ENCODE measurements around the gene GDPGP1. TPM values are rescaled to one million over a fixed set of nuclear protein-coding genes. Genes with fewer than 3 reads are reported as not detected.

The GDPGP1 gene
- total RNA-seq, 2 experiments from 2014 or later: 12.9 to 22.3 TPM

DNA sequence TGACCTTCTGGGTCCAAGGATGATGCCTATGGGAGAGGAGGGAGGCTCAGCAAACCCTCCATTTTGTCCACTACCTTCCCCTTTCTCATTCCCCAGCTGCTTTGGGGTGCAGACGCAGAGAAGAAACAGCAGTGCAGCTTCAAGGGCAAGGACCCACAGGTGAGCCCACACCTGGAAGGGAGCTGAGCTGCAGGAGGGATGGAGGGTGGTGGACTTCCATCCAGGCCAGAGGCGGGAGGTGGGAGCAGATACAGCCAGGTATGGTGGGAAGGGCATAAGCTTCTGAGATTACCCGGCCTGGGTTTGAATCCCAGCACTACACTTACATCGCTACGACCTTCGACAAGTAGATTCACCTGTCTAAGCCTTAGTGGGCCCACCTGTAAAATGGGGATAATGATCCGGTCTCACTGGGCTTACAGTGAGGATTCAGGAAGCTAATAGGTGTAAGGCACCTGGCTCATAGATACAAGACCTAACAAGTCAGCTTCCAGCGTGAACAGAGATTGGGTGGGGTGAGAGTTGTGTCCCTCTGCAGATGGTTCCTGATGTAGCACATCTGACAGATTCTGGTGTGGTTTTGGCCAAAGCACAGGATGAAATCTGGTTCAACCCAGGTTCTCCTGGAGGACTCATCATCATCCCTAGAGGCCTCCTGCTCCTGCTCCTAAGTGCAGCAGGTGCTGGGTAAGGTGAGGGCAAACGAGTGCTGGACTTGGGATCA lies 16.2 kb upstream of the GDPGP1 start:
- ChIA-PET POLR2A (interaction anchor here (0.5 kb wide), 1 partner anchor 22 kb away, joined by 3 read pairs; no protein-coding TSS in a partner anchor), CTCF (ENCODE audit: unreplicated experiment) (no interaction called here)
- H3K4me1 ChIP-seq (ENCODE audit: insufficient read depth, low read length, poor library complexity, severe bottlenecking): peaks cover 11% of the 10 kb centered on the region
- no peak for DNase-seq (ENCODE audit: low spot score)
- no peaks in the 10 kb centered on the region for H4K20me1 ChIP-seq (ENCODE audit: insufficient read depth, low read length)
- no peak overlapping the region for H3K4me3 ChIP-seq (ENCODE audit: low read depth, low read length, poor library complexity, severe bottlenecking)
- H2AFZ ChIP-seq (ENCODE audit: low read length): no peak overlapping the region
- H3K9me3 ChIP-seq (ENCODE audit: low read length): no peaks in the 10 kb centered on the region
- intact Hi-C loops (cut with micrococcal nuclease; ENCODE audit: unreplicated experiment): no loop called here
- H3K27ac ChIP-seq (ENCODE audit: low read depth, low read length, poor library complexity, severe bottlenecking): no peak overlapping the region
- H3K4me2 ChIP-seq (ENCODE audit: low read length): no peak overlapping the region
- BruUV-seq (replicated peaks): no TSS peak
- H3K9me2 ChIP-seq (ENCODE audit: insufficient read depth, low read length): no peaks in the 10 kb centered on the region
- no peak for TF ChIP-seq EZH2phosphoT487 (IDR thresholded peaks at IDR 0.05; ENCODE audit: borderline replicate concordance, low read depth, low read length)
- TF ChIP-seq, protein P1, sequence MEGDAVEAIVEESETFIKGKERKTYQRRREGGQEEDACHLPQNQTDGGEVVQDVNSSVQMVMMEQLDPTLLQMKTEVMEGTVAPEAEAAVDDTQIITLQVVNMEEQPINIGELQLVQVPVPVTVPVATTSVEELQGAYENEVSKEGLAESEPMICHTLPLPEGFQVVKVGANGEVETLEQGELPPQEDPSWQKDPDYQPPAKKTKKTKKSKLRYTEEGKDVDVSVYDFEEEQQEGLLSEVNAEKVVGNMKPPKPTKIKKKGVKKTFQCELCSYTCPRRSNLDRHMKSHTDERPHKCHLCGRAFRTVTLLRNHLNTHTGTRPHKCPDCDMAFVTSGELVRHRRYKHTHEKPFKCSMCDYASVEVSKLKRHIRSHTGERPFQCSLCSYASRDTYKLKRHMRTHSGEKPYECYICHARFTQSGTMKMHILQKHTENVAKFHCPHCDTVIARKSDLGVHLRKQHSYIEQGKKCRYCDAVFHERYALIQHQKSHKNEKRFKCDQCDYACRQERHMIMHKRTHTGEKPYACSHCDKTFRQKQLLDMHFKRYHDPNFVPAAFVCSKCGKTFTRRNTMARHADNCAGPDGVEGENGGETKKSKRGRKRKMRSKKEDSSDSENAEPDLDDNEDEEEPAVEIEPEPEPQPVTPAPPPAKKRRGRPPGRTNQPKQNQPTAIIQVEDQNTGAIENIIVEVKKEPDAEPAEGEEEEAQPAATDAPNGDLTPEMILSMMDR (conservative IDR thresholded peaks at IDR 0.05; ENCODE audit: low read length): no peak
- H3K36me3 ChIP-seq (ENCODE audit: insufficient read depth, low read length): peaks cover 5% of the 10 kb centered on the region; the same call in 1 of the 2 replicates
- no peaks in the 10 kb centered on the region for H3K79me2 ChIP-seq (ENCODE audit: insufficient read depth, low read depth, low read length)

DNA sequence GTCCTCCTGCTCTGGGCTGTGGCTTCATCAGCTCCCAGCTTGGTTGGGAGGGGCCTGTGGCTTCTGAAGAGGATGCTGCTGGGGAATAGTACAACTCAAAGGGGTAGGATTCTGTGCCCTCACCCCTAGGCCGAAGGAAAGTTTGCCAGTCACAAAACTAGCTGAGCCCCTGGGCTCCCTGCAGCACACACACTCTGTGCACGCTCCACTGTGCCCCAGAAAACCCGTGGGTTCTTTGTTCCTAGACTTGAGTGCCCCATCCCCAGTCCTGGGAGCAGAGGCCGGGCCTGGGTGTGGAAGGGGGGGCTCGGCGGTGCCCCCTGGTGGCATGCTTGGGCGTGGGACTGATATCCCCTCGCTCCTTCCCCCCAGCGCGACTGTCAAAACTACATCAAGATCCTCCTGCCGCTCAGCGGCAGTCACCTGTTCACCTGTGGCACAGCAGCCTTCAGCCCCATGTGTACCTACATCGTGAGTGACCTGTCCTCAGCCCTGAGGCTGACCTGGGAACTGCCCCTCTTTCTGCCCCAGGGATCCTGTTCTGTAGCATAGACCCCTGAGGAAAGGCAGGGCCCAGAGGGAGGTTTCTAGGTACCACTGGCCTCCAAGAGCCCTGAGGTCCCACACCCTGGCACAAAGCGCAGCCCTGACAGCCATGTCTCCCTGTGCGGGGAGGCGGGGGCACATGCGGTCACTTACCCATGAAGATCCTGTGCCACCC lies 14.4 kb upstream of the GDPGP1 start:
- Histone ChIP-seq H3K27ac (ENCODE audit: low read depth, low read length, poor library complexity, severe bottlenecking) (no peak overlapping the region), H2AFZ (ENCODE audit: low read length) (no peak overlapping the region), H4K20me1 (ENCODE audit: insufficient read depth, low read length) (no peaks in the 10 kb centered on the region), H3K9me3 (ENCODE audit: low read length) (no peaks in the 10 kb centered on the region), H3K4me3 (ENCODE audit: low read depth, low read length, poor library complexity, severe bottlenecking) (no peak overlapping the region), H3K79me2 (ENCODE audit: insufficient read depth, low read depth, low read length) (no peaks in the 10 kb centered on the region), H3K4me1 (ENCODE audit: insufficient read depth, low read length, poor library complexity, severe bottlenecking) (peaks cover 5% of the 10 kb centered on the region), H3K36me3 (ENCODE audit: insufficient read depth, low read length) (peaks cover 14% of the 10 kb centered on the region; the same call in 1 of the 2 replicates), H3K9me2 (ENCODE audit: insufficient read depth, low read length) (no peaks in the 10 kb centered on the region), H3K4me2 (ENCODE audit: low read length) (no peak overlapping the region)
- peak; percentile 69 for DNase-seq (ENCODE audit: low spot score)
- ChIA-PET CTCF (ENCODE audit: unreplicated experiment) (interaction anchor here (1.1 kb wide), 1 partner anchor 28 kb away, joined by 3 read pairs; no protein-coding TSS in a partner anchor), POLR2A (interaction anchor here (0.6 to 0.9 kb wide), 2 partner anchors 18 to 47 kb away, joined by 3 read pairs; partner anchors contain the start of gene SEMA4B)
- TF ChIP-seq EZH2phosphoT487 (IDR thresholded peaks at IDR 0.05; ENCODE audit: borderline replicate concordance, low read depth, low read length): no peak
- TF ChIP-seq, protein P1 (conservative IDR thresholded peaks at IDR 0.05; ENCODE audit: low read length): peak; percentile 88
- intact Hi-C loops (cut with micrococcal nuclease; ENCODE audit: unreplicated experiment): loop anchor here (1.0 kb wide), 2 partner anchors 57 to 76 kb away; no protein-coding TSS in a partner anchor
- no TSS peak for BruUV-seq (replicated peaks)
